ENCODE results near the gene NLGN4Y.

The NLGN4Y gene

DNA sequence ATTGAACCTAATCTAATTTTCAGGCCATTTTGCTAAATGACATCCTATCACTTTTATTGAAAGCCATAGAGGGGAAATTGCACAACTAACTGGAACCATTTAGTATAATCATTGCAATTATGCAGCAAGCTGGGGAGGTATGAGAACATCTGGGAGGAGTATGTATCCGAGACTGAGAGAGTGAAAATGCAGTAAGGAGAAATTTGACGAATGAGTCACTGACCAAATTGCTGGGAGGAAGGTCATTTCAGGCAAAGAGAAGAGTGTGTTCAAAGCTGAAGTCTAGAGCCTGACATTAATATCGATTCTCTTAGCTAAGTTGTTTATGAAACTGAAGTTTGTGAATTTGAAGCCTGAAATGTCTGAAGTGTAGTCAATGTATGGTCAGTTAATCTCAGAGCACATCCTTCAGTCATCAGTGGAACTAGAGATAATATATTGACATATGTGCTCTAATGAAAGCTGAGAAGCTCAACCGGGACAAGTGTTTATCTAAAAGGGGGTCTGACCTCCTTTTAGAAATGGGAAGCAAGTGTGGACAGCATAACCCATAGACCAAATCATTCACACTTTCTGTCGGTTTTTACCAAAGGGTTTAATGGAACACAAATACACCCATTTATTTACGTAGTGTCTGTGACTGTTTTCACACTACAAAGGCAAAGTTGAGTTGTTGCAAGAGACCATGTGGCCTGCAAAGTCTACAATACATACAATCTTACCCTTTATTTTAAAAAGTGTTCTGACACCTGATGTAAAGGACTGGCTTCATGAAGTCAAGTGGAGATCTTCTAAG is 120.0 kb downstream of the NLGN4Y start:
- no peak for DNase-seq (ENCODE audit: low read depth in 3 of 3, low spot score in 1 of 3)

DNA sequence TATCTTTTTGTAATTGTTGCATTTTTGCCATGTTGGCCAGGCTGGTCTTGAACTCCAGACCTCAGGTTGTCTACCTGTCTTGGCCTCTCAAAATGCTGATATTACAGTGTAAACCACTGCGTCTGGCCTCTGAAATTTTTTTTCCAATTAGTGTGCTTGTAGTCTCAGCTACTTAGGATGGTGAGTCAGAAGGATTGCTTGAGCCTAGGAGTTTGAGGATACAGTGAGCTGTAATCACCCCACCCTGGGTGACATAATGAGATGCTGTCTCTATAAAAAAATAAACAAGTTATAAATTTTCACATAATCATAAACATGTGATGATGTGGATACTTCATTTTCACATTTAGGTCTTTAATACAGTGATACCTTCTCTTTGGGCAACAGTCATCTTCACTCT is 154.9 kb downstream of the NLGN4Y start:
- no peak for DNase-seq (ENCODE audit: low read depth in 3 of 3, low spot score in 1 of 3)

DNA sequence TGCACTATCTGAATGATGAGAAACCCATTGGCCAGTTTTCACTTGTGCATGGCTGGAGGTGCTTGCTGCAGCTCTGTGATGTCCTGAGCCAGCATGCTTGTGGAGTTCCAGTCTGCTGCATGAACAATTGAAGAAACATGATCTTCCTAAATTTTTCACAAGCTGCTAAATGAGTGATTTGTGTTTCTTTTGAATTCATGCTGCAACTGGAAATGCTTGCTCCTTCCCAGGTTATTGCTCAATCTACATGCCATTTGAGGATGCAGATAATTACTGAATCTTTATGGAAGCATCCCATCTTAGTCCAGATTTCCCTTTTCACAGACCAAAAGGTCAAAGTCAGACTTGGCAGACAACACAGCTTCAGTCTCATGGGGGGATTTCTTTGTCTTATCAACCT is 170.2 kb downstream of the NLGN4Y start:
- no peak for DNase-seq (ENCODE audit: low read depth in 3 of 3, low spot score in 1 of 3)

DNA sequence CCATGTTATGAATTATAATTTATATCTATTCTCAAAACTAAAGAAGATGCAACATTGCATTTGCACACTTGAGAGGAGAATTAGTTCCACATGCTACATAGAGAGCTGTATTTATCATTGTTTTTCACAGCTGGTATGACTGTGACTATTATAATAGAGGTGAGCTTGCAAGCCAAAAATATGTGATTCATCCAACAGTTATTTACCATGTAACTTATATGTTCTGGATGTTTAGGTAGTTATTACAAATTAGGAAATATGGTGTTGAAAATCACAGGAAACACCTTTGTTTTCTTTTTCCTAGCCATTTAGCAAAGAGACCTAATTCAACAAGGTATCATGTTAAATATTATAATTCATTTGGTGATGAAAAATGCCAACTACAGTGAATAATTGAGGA is 183.8 kb downstream of the NLGN4Y start:
- no peak for DNase-seq (ENCODE audit: low read depth in 3 of 3, low spot score in 1 of 3)

DNA sequence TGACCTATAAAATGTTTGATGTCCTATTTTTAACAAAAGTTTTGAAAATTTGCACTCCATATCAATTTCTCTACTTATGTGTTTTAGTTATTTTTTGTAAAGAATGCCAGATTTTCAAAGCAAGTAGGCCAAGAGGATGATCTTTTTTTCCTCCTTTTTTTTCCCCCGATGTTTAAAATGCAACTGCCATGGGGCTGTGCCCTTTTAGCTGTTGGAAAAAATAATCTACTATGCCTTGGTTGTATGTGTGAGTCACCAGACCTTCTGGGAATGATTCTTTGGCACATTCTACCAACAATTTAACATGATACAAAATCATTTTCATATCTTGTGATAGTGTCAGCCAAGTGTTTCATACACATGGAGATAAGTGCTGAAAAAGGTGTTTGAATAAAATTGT is 217.3 kb downstream of the NLGN4Y start:
- no peak for DNase-seq (ENCODE audit: low read depth in 3 of 3, low spot score in 1 of 3)

DNA sequence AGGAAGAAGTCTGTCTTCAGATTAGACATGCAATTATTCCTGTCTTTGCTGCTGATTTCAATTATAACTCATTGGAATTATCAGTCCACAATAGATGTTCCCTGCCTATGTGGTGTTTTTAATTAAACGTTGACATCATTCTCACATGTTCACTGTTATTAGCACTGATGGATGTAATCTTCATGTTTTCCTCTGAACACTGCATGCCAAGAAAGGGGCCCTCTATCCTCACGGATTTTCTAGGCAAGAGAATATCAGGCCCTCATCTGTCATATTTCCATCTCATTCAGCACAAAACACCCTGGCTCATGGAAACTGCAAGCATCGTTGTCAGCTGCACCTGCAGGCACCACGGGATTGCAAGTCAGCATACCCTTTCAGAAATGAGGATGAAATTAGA is 224.0 kb downstream of the NLGN4Y start:
- no peak for DNase-seq (ENCODE audit: low read depth in 3 of 3, low spot score in 1 of 3)

DNA sequence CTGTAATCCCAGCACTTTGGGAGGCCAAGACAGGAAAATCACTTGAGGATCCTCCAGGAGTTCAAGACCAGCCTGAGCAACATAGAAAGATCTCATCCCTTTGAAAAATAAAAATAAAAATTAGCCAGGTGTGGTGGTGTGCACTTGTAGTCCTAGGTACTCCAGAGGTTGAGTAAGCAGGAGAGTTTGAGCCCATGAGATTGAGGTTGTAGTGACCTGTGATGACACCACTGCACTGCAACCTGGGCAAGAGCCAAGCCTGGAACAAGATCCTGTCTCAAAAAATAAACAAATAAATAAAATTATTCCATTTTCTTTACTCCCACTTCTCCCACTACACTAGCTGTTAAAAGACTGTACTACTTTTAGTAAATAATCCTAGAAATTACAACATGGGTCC is 231.2 kb downstream of the NLGN4Y start:
- no peak for DNase-seq (ENCODE audit: low read depth in 3 of 3, low spot score in 1 of 3)

DNA sequence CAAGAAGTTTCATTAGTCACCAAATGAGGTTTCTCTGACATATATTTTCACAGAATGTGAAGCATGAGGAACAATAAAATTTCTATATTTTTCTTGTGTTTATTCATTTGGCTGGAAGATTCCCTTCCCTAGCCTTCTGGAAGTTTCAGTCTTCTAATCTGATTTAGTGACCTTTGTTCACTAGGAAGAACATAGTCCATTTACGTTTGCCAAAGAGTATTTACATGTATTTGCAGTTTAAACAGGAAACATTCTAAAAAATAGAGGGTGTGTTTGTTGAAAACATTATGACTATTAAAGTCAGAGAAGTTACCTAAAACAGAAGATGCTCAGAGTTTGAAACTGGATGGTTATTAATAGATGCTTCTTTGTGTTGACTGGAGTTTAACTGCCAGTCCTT is 238.6 kb downstream of the NLGN4Y start:
- no peak for DNase-seq (ENCODE audit: low read depth in 3 of 3, low spot score in 1 of 3)

DNA sequence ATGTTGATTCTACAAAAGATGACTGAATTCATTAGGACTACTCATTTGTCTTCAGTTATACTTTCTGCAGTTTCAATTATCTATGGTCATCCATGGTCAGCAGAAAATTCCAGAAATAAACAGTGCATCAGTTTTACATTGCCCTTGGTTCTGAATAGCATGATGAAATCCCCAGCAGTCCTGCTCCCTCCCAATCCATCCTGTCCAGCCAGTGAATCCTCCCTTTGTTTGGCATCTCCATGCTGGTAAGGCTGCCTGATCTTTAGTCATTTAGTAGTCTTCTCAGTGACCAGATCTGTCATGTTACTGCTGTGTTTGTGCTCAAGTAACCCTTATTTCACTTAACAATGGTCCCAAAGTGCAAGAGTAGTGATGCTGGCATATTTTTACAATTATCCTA is 239.3 kb downstream of the NLGN4Y start:
- no peak for DNase-seq (ENCODE audit: low read depth in 3 of 3, low spot score in 1 of 3)

DNA sequence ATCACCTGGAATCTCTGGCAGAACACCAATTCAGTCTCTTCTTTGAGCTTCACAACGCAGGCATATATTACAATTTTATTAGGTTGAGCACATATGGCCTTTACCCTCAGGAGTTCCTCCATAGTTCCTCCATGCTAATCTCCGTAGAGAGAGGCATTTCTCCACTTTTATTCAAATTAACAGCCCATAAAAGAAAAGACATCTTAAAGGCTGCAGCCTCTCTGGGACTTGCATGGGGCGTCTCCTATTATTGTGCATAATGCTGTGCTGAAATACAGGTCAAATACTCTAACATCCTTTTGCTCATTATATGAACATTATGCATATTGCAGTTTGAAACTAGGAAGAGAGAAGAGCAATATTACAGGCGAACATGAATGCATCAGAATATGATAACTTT is 253.9 kb downstream of the NLGN4Y start:
- DNase-seq (ENCODE audit: low read depth in 3 of 3, low spot score in 1 of 3), result no peak

DNA sequence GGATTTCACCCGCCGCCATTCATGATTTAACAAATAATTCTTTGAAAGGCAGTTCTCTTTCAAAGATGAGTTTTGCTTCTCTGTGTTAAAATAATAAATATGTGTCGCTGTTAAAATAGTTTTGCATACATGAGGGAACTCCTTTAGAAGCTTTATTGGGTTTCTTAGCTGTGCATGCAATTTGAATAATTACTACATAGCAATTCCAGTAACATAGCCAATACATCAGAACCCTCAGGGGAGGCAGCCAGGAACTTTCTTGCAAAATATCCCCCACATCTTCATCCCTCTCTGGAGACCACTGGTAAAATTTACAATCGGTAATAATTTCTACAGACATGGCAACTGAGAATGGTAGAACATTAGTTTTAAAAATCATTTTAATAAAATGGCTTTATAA is 268.8 kb downstream of the NLGN4Y start:
- DNase-seq (ENCODE audit: low read depth in 3 of 3, low spot score in 1 of 3), result no peak

DNA sequence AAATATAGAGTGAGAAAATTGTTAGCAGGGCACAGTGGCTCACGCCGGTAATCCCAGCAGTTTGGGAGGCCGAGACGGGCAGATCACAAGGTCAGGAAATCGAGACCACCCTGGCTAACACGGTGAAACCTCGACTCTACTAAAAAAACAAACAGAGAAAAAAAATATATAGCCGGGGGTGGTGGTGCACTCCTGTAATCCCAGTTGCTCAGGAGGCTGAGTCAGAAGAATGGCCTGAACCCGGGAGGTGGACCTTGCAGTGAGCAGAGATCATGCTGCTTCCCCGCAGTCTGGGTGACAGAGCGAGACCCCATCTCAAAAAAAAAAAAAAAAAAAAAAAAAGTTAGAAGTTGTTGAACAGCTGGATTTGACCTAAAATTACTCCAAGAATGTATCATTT is 269.3 kb downstream of the NLGN4Y start:
- no peak for DNase-seq (ENCODE audit: low read depth in 3 of 3, low spot score in 1 of 3)

DNA sequence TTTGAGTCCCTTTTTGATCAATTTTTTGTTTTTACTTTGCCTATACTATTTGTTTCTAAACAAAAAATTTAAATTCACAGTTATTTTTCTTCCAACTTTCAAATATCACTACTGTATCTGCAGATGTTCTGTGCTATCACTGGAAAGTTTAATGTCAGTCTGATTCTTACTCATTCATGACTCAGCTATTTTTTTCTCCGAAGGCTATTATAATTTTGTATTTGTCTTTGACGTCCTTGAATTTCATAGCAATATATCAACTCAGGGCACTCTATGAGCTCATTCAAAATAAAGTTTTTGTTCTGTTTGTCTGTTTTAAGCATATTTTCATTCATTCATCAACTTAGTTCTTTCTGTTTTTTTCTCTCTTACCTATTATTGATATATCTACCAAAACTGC is 273.7 kb downstream of the NLGN4Y start:
- no peak for DNase-seq (ENCODE audit: low read depth in 3 of 3, low spot score in 1 of 3)

DNA sequence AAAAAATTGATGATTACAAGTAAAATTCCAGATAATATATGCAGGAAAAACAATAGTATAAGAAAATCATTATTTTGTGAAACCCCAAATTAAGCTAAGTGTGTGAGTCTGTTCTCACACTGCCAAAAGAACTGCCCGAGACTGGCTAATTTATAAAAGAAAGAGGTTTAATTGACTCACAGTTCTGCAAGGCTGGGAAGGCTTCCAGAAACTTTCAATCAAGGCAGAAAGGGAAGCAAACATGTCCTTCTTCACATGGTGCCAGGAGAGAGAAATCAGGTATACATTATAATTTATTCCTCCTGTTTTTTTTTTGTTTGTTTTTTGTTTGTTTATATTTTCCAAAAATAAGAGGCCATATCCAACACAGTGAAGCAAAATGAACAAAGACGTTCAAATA is 276.8 kb downstream of the NLGN4Y start:
- no peak for DNase-seq (ENCODE audit: low read depth in 3 of 3, low spot score in 1 of 3)

DNA sequence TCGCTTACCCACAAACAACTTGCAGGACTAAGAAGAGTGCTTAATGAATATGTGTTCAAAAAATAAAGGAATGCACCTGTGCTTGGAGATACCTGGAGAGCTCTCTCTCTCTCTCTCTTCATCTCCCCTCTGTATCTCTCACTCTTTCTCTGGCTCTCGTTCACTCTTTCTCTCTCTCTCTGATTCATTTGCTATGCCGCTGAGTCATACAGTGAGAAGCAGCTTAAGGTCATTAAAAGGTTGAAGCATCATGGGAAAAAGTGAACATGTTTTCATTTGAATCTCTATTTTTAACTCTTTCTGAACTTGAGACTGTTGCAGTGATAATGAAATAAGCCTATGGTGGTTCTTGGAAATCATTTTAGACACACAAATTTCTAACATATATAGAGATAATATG is 277.8 kb downstream of the NLGN4Y start:
- DNase-seq (ENCODE audit: low read depth in 3 of 3, low spot score in 1 of 3), result no peak

DNA sequence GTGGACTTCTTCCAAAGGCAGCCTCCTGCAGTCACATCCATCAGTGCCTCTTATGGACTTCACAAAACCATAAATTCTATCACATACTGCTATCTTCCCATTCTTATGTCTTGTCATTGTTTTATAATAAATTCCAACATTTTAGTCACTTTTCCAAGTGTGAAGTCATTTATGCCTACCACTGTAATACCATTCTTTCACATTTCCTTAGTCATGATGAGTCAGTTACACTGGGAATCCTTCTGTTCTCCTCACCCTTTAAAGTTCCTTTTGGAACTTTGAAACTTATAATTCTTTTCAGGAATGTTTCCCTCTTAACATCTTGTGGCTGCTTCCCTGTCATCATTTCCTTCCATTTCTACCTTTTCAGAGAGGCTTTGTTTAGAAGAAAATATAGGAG is 279.7 kb downstream of the NLGN4Y start:
- no peak for DNase-seq (ENCODE audit: low read depth in 3 of 3, low spot score in 1 of 3)

DNA sequence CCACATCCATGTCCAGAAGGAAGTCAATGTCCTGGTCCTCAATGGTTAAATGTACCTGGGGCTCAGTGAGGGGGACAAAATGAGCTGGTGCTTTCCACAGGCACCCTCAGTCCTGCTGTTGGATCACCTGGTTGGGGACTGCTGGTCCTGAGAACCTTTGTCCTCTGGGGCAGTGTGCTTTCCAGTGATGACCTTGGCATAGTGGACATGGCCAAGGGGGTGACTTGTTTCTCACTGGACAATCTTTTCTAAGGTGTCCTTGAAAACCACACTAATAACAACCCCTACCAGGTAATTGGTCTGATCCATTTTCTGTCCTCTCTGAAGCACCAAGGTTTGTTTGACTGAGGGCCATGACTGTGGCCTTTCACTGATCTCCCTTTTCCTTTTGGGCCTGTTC is 294.1 kb downstream of the NLGN4Y start:
- no peak for DNase-seq (ENCODE audit: low read depth in 3 of 3, low spot score in 1 of 3)

DNA sequence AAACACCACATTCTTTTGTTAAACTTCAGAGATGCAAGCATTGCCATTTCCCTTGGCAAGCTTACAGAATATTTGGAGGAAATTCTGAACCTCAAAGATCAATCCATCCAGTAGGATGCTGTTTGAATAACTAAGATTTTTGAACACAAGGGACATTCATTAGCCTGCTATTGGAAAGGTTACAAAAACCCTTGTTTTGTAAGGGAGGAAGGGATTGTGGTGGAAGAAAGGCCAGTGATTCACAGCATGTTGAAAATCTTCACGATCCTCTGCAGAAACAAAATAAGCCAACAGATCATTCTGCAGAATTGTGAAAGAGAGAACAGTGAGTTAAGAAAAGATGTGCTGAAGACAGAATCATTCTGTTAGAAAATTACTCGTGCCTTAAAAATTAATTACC is 297.9 kb downstream of the NLGN4Y start:
- DNase-seq (ENCODE audit: low read depth in 3 of 3, low spot score in 1 of 3), result no peak

DNA sequence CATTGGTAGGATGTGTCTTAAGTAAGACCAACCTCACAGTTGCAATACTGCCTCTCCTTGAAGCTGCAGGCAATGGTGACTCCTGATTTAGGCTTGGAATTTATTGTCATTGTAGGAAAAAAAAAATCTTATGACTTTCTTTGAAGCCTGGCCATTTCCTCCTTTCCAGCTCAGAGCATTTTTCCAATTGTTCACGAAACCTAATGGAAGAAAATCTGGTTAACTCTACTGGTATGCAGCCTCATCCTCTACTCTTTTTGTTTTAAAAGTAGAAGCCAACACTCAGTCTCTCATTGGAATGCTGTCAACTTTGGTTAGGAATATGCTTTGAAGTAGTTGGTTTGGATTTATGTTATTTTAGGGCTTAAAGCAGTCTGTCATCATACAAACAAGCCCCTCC is 298.6 kb downstream of the NLGN4Y start:
- DNase-seq (ENCODE audit: low read depth in 3 of 3, low spot score in 1 of 3), result no peak

DNA sequence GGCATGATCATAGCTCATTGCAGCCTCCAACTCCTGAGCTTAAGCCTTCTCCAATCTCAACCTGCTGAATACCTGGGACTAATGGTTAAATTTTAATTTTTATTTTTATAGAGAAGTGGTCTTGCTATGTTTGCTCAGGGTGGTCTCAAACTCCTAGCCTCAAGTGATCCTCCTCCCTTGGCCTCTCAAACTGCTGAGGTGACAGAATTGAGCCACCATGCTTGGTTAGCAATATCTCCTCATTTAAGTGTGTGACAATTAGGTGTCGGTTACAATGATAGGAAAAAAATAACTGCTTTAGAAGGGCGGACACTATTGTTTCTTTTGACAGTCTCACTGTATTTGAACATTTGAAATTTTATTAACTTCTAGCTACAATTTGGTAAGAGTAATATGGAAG is 300.3 kb downstream of the NLGN4Y start:
- DNase-seq (ENCODE audit: low read depth in 3 of 3, low spot score in 1 of 3), result no peak

DNA sequence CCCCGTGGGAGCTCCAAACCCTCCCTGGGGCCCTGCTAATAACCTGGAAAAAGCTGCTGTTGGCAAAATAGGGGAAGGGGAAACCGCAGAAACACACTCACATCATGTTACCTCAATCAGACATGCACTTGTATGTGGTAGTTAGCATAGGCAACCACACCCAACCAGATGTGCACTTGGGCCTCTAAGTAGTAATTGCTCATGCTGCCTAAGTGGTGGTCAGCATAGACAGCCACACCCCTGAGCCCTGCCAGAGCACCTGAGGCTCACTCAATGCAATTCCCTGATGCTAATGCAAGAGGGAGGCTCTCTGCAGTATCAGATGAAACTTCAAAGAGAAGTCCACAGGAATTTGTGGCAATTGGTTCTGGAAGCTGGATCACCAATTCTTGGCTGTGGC is 301.4 kb downstream of the NLGN4Y start:
- DNase-seq (ENCODE audit: low read depth in 3 of 3, low spot score in 1 of 3), result no peak

DNA sequence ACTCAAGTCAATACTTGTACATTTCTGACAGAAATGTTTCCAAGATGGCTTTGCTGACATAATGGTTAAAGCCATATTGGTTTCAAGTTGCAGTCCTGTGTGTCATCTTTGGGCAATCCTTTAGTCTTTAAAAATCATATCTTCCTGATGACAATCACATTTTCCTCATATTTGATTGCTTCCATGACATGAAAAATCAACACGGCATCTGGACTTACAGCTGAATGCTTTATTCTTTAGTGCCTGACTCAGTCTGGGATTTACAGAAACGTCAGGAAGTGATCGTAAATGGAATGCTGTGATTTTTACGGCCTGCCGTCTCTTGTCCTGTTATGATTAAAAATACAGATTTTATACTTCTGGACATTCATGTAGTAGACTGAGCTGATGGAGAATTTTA is 304.2 kb downstream of the NLGN4Y start:
- no peak for DNase-seq (ENCODE audit: low read depth in 3 of 3, low spot score in 1 of 3)

DNA sequence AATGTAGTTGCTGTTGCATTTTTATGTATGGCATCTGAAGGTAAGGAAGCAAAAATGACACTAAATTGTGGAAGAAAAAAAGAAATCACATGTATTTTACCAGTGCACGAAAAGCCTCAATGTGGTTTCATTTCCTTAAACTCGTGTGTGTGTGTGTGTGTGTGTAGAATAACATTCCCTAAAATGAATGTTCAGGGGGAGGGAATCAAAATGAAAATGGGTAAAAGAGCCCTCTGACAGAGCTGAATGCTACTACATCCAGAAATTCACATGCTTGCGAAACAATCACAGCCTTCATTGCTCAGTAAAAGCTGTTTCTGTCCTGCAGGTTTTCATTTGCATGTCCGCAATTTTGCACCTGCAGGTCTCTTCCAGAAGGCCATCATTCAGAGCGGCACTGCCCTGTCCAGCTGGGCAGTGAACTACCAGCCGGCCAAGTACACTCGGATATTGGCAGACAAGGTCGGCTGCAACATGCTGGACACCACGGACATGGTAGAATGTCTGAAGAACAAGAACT is 305.1 kb downstream of the NLGN4Y start:
- no peak for DNase-seq (ENCODE audit: low read depth in 3 of 3, low spot score in 1 of 3)

All from stimulated activated CD4-positive, alpha-beta T cell treated with anti-CD3 and anti-CD28 coated beads, TNF-alpha, amount 100 ng/mL, for 1 hour (primary cell).